Activated naive CD4-positive, alpha-beta T cell treated with Interleukin-2 at 50 U/mL for 16 hours (primary cell): Measurements from ENCODE around the gene REM1.
"Not testable (repeated sequence)": the region's sequence is repeated elsewhere in the genome, so short reads cannot be mapped to it uniquely, and the experiment has no call there.

Experiments used
- DNase-seq: peaks from one replicate; pipeline ENCODE4 v3.0.0-alpha.2; 2020

Gene REM1

GRCh38 chr20:31485450-31486339, 10.6 kb downstream of the REM1 start:
- DNase-seq: no peak

DNA sequence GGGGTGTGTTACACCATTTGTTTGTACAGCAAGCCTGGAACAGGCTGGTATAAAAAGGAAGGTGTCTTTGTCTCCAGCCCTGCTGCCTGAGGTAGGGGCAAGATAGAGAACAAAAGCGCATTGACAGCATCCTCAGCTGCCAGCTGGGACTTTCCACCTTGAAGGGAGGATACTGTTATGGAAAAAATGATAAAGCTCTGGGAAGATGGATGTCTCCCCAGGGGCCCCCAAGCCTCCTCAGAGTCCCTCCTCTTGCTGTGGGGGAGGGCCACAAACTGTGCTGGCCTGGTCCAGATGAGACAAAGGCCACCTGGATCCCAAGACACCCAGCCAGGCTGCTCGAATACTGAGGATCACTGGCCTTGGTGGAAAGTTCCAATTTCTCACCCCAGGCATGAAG, 13.0 kb downstream of the REM1 start:
- no peak for DNase-seq

- DNase-seq: no peak
These were observed 14.1 kb downstream of the REM1 start for GRCh38 chr20:31489152-31489551.

DNA sequence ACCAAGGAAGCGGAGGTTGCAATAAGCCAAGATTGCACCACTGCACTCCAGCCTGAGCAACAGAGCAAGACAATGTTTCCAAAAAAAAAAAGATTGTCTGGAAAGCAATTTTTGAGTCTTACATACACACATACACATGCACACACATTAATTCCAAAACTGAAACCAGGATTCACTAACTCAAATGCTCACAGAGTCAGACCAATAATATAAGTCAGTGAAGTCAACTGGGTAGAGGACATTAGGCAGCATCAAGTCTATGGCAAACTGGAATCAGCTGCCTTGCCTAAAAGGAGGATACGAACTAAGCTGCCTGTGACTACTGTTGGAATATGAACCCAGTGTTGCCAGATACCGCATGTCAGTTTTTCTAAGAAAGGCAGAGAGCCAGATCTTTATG, 15.7 kb downstream of the REM1 start:
- no peak for DNase-seq

GRCh38 chr20:31494131-31494530, 19.0 kb downstream of the REM1 start:
- no peak for DNase-seq

DNA sequence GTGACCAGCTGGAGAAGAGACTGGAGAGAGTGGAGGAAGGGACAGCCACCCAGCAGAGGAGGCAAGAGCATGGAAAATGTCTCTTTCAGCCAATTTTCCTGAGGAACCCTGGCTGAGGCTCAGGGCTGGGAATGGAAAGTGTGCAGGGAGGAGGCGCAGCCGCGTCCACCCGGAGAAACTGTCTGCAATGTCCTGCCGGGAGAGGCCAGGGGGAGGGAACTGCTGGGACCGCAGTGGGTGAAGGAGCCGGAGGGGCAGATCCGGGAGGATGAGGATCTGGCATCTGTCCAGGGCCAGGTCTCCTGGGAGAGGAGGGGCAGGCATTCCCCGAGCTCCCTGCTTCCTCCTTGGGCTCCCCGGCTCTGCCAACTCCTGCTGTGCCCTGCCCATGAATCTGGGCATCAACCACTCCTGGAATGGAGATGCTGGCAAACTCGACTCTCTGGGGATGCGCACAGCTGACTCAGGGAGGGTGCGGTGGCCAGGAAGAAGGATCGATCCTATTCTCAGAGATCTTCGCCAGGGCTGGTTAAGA, 21.7 kb downstream of the REM1 start:
- DNase-seq: no peak

- no peak for DNase-seq
These were observed 22.9 kb downstream of the REM1 start for GRCh38 chr20:31497838-31498540.

DNA sequence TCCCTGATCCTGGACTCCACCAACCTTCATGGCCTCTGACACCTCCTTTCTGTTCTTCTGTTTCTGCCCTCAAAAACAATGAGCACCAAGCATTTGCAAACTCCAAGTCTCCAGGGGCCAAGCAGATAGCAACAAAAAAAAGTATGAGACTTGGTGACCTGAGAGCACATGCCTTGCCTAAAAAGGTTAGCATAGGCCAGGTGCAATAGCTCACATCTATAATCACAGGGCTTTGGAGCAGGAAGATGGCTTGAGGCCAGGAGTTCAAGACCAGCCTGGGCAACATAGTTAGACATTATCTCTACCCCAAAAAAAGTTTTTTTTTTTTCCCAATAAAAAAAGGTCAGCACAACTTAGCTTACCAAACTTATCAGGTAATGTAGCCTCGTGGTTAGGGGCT, 25.4 kb downstream of the REM1 start:
- no peak for DNase-seq

- DNase-seq: peak; percentile 76
These were observed 28.0 kb downstream of the REM1 start for GRCh38 chr20:31502884-31503673.

- no peak for DNase-seq
These were observed 30.8 kb downstream of the REM1 start for GRCh38 chr20:31505903-31506302.

- no peak for DNase-seq
These were observed 33.6 kb downstream of the REM1 start for GRCh38 chr20:31508517-31509244.

DNA sequence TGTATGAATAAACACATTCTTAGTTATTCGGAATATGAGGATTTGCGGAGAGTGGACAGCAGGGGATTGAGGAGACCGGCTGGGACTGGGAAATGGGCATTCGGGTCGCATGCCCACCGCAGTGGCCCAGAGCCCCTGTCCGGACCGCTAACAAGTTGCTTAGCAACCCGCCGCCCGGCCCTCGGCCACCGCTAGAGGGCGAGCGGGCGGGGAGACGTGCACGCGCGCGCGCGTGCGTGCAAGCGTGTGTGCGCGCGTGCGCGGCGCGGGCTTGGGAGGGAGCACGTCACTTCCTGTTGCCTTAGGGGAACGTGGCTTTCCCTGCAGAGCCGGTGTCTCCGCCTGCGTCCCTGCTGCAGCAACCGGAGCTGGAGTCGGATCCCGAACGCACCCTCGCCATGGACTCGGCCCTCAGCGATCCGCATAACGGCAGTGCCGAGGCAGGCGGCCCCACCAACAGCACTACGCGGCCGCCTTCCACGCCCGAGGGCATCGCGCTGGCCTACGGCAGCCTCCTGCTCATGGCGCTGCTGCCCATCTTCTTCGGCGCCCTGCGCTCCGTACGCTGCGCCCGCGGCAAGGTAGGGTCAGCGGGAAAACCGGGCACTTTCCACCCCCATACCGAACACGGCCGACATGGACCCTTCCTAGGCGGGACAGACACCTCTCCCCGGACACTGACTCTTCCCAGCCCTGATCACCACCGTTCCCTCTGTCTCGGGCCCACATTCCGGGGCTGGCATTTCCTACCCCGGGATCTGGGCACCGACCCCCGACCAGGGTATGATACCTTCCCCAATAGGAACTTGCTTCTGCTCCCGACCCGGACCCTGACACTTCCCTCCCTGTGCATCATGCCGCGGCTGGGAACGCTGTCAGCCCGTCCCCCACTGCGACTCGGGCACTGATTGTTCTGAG, 39.3 kb downstream of the REM1 start, which contains the start of gene HM13:
Gene HM13, plus strand, starts transcription at position 289 of the 918 bp plus-strand sequence. Its CDS starts 110 bp downstream, at position 399.
- DNase-seq: peak; percentile 88

- DNase-seq: no peak
These were observed 40.1 kb downstream of the REM1 start for GRCh38 chr20:31515072-31515774.

- peak; percentile 2 for DNase-seq
These were observed 40.7 kb downstream of the REM1 start for GRCh38 chr20:31515775-31516107.

- no peak for DNase-seq
These were observed 41.1 kb downstream of the REM1 start for GRCh38 chr20:31516166-31516565.

GRCh38 chr20:31516651-31517050, 41.6 kb downstream of the REM1 start:
- DNase-seq: peak; percentile 18

DNA sequence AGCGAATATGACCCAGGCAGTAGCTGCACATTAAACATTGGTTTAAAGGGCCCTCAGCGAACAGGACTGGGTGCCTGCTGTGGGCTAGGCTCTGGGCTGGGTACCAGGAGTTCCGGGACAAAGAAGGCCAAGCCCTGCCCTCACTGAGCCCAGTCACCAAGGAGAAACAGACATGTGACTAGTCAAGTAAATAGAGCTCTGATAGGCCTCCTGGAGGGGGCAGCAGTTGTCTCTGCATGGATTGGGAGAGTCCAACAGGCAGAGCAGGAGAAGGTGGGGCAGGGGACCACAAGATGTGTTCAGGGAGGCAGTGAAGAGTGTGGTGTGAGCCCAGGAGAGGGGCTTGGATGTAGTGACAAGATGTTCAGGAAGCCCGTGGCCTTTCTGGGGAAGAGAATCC, 42.3 kb downstream of the REM1 start:
- no peak for DNase-seq

DNA sequence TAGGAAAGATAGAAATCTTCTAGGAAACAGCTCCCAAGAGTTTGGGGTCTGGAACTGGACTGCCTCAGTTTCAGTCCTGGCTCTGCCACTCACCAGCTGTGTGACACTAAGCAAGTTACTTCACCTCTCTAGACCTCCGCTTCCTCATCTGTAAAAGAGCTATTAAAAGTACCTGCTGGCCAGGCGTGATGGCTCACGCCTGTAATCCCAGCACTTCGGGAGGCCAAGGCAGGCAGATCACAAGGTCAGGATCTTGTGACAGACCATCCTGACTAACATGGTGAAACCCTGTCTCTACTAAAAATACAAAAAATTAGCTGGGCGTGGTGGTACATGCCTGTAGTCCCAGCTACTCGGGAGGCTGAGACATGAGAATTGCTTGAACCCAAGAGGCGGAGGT, 46.2 kb downstream of the REM1 start:
- DNase-seq: not testable (repeated sequence)

DNA sequence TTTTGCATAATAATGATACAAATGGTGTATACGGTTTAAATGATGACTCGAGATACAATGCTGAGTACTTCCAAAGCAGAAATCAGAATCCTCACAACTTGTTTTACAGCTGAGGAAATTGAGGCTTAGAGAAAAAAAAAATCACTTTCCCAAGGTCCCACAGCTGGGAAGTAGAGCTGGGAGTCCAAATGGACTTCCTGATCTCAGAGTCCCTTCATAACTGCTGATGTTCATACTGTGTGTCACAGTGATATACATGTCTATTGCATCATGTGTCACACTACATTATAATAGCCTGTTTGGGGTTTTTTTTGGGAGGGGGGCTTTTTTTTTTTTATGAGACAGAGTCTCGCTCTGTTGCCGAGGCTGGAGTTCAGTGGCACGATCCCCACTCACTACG, 47.6 kb downstream of the REM1 start:
- DNase-seq: no peak
